A673 (cell line): ENCODE results near the gene PMM2. TPM values are rescaled to one million over a fixed set of nuclear protein-coding genes. Genes with fewer than 3 reads are reported as not detected.
"Not testable (repeated sequence)": the region's sequence is repeated elsewhere in the genome, so short reads cannot be mapped to it uniquely, and the experiment has no call there.

Source experiments
- BruUV-seq: library from RNA; stranded (reverse); fragments of 400-500 nt; replicated peaks from 2 replicates; lab custom pipeline; 2021; lab: Mats Ljungman, UMichigan
- CTCF ChIA-PET: fragments of 300-600 bp; sonication (Branson Sonifier 250); formaldehyde crosslinking; loops from one replicate; lab custom pipeline; 2022; ENCODE audit warnings: antibody characterized with exemption; lab: Charles Lee
- POLR2A ChIA-PET: fragments of 300-600 bp; sonication (Branson Sonifier 250); formaldehyde crosslinking; loops from one replicate; lab custom pipeline; 2022; ENCODE audit warnings: antibody characterized with exemption; ENCODE audit not compliant: low non-redundant PET; lab: Charles Lee
- DNase-seq: peaks from one replicate; pipeline ENCODE4 v3.0.0-alpha.2; 2015; ENCODE audit warnings: low spot score
- H3K27ac ChIP-seq: fragments of 200-600 bp; sonication (generic); 2 replicates; pipeline ENCODE4 v1.5.1; 2016; ENCODE audit warnings: mixed run types, low read depth, mild to moderate bottlenecking, mixed read lengths, antibody characterized with exemption, low read length; ENCODE audit not compliant: poor library complexity, severe bottlenecking
- H3K27me3 ChIP-seq: fragments of 200-600 bp; sonication (generic); replicated peaks from 2 replicates; pipeline ENCODE4 v1.6.1; 2017; ENCODE audit warnings: mixed run types, low read depth, mild to moderate bottlenecking, mixed read lengths, antibody characterized with exemption, low read length; ENCODE audit not compliant: insufficient read depth, poor library complexity
- H3K36me3 ChIP-seq: fragments of 200-600 bp; sonication (generic); 2 replicates; pipeline ENCODE4 v1.6.1; 2016; ENCODE audit warnings: mixed run types, mild to moderate bottlenecking, mixed read lengths, antibody characterized with exemption, low read length; ENCODE audit not compliant: insufficient read depth, poor library complexity, severe bottlenecking
- H3K4me1 ChIP-seq: fragments of 200-600 bp; sonication (generic); 2 replicates; pipeline ENCODE4 v1.6.1; 2017; ENCODE audit warnings: mixed run types, mild to moderate bottlenecking, mixed read lengths, antibody characterized with exemption, low read length; ENCODE audit not compliant: insufficient read depth, poor library complexity, severe bottlenecking
- H3K4me3 ChIP-seq: fragments of 200-600 bp; sonication (generic); 2 replicates; pipeline ENCODE4 v1.5.1; 2016; ENCODE audit warnings: low read depth, mixed run types, mild to moderate bottlenecking, mixed read lengths, low read length; ENCODE audit not compliant: poor library complexity, severe bottlenecking
- H3K9me3 ChIP-seq: fragments of 200-600 bp; sonication (generic); 2 replicates; pipeline ENCODE4 v1.6.1; 2016; ENCODE audit warnings: mixed run types, low read depth, mild to moderate bottlenecking, mixed read lengths, antibody characterized with exemption, low read length; ENCODE audit not compliant: poor library complexity, severe bottlenecking
- EZH2 ChIP-seq: fragments of 200-600 bp; sonication (generic); IDR thresholded peaks from 2 replicates; pipeline ENCODE4 v1.6.1; 2017; ENCODE audit warnings: borderline replicate concordance, low read depth, mild to moderate bottlenecking, mixed read lengths, antibody characterized with exemption, low read length; ENCODE audit not compliant: poor library complexity, severe bottlenecking
- intact Hi-C: fragments of 100-400 bp; cut with micrococcal nuclease; formaldehyde crosslinking; loops from one replicate; pipeline ENCODE4 v1.10.0; 2022; ENCODE audit not compliant: unreplicated experiment
- total RNA-seq: library from RNA; stranded (reverse); gene quantifications from 2 replicates; pipeline ENCODE4 v1.2.3, GENCODE V29; 2021
- TF ChIP-seq, protein P1 (sequence below): fragments of 300-800, 200-600 bp; sonication (generic); conservative IDR thresholded peaks from 2 replicates; pipeline ENCODE4 v1.5.1; 2017; ENCODE audit warnings: low read depth, mild to moderate bottlenecking, antibody characterized with exemption, low read length, moderate library complexity, mixed read lengths

Gene PMM2
- total RNA-seq, 1 experiment from 2014 or later, result 54.8 TPM

GRCh38 chr16:8869212-8869987 lies 71.8 kb downstream of the PMM2 start:
- Histone ChIP-seq H3K27me3 (no peaks in the 10 kb centered on the region), H3K36me3 (peaks cover 10% of the 10 kb centered on the region), H3K27ac (peak overlapping the region; percentile 60), H3K4me1 (peaks cover 43% of the 10 kb centered on the region), H3K4me3 (peak overlapping the region; percentile 90), H3K9me3 (no peaks in the 10 kb centered on the region)
- ChIA-PET POLR2A (interaction anchor here (0.6 kb wide), 2 partner anchors 22 to 222 kb away, joined by 3 to 4 read pairs; partner anchors contain the start of gene HAPSTR1), CTCF (interaction anchor here (0.6 to 1.1 kb wide), 3 partner anchors 10 to 140 kb away, joined by 3 to 9 read pairs (median 7); no protein-coding TSS in a partner anchor)
- TF ChIP-seq, protein P1, sequence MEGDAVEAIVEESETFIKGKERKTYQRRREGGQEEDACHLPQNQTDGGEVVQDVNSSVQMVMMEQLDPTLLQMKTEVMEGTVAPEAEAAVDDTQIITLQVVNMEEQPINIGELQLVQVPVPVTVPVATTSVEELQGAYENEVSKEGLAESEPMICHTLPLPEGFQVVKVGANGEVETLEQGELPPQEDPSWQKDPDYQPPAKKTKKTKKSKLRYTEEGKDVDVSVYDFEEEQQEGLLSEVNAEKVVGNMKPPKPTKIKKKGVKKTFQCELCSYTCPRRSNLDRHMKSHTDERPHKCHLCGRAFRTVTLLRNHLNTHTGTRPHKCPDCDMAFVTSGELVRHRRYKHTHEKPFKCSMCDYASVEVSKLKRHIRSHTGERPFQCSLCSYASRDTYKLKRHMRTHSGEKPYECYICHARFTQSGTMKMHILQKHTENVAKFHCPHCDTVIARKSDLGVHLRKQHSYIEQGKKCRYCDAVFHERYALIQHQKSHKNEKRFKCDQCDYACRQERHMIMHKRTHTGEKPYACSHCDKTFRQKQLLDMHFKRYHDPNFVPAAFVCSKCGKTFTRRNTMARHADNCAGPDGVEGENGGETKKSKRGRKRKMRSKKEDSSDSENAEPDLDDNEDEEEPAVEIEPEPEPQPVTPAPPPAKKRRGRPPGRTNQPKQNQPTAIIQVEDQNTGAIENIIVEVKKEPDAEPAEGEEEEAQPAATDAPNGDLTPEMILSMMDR, result no peak
- TF ChIP-seq EZH2, result no peak
- peak; percentile 59 for DNase-seq
- intact Hi-C loops, result loop anchor here (2.0 to 5.0 kb wide), 3 partner anchors 72 to 293 kb away; partner anchors contain the start of genes PMM2 and TMEM186
- BruUV-seq, result no TSS peak

- H3K27me3 ChIP-seq, H3K9me3 ChIP-seq, BruUV-seq, DNase-seq, CTCF ChIA-PET, H3K4me3 ChIP-seq, POLR2A ChIA-PET: not testable (repeated sequence)
- intact Hi-C loops, result loop anchor here (2.0 to 5.0 kb wide), 3 partner anchors 73 to 293 kb away; partner anchors contain the start of genes PMM2 and TMEM186
- Histone ChIP-seq H3K4me1 (peaks cover 37% of the 10 kb centered on the region), H3K27ac (peak overlapping the region; percentile 60), H3K36me3 (peaks cover 10% of the 10 kb centered on the region)
Measured at GRCh38 chr16:8869988-8870241, 72.3 kb downstream of the PMM2 start.

- no peak for DNase-seq
- ChIA-PET CTCF (no interaction called here), POLR2A (no interaction called here)
- no peak for TF ChIP-seq EZH2
- TF ChIP-seq, protein P1, result no peak
- BruUV-seq, result no TSS peak
- Histone ChIP-seq H3K4me3 (no peak overlapping the region), H3K36me3 (peaks cover 7% of the 10 kb centered on the region), H3K4me1 (peaks cover 22% of the 10 kb centered on the region), H3K27me3 (no peaks in the 10 kb centered on the region), H3K27ac (no peak overlapping the region), H3K9me3 (no peaks in the 10 kb centered on the region)
- intact Hi-C loops, result no loop called here
Measured at GRCh38 chr16:8872071-8872470, 74.4 kb downstream of the PMM2 start.
